AG04450 (cell line): ENCODE measurements around the gene ANXA6. TPM values are rescaled to one million over a fixed set of nuclear protein-coding genes. Genes with fewer than 3 reads are reported as not detected.
"Not testable (repeated sequence)": the region's sequence is repeated elsewhere in the genome, so short reads cannot be mapped to it uniquely, and the experiment has no call there.

Experiments used
- CTCF ChIA-PET: fragments of 300-600, 350-600 bp; formaldehyde crosslinking; extraction: SDS; loops from one replicate; lab custom pipeline; 2022; ENCODE audit warnings: antibody characterized with exemption, inconsistent platforms; lab: Charles Lee
- POLR2A ChIA-PET: fragments of 350-600 bp; formaldehyde crosslinking; extraction: SDS; loops from one replicate; lab custom pipeline; 2021; ENCODE audit warnings: antibody characterized with exemption, inconsistent platforms; lab: Yijun Ruan, JAX
- DNase-seq: peaks from one replicate; pipeline ENCODE4 v3.0.0-alpha.2; 2011; ENCODE audit warnings: low read depth, low spot score
- H3K27ac ChIP-seq: one replicate; pipeline ENCODE4 v1.5.1; 2012; ENCODE audit warnings: low read depth, low read length, control low read depth
- H3K27me3 ChIP-seq: one replicate; pipeline ENCODE4 v1.6.0; 2012; ENCODE audit warnings: low read length; ENCODE audit not compliant: control insufficient read depth, insufficient read depth
- H3K4me3 ChIP-seq: 2 replicates; pipeline ENCODE4 v1.5.1; 2011; ENCODE audit warnings: mild to moderate bottlenecking, low read depth, low read length, control low read depth
- H3K9me3 ChIP-seq: 2 replicates; pipeline ENCODE4 v1.5.1; 2012; ENCODE audit warnings: low read length; ENCODE audit not compliant: control insufficient read depth, insufficient read depth
- CTCF ChIP-seq: IDR thresholded peaks from 2 replicates; pipeline ENCODE4 v1.5.1; 2011; ENCODE audit warnings: low read depth, low read length, control low read depth, inconsistent platforms
- polyA plus RNA-seq: library from polyadenylated mRNA; depleted of rRNA; stranded (reverse); fragments of >200 nt; gene quantifications from 2 replicates; pipeline ENCODE4 v1.2.3, GENCODE V29; 2011

Gene ANXA6
- polyA plus RNA-seq, 1 experiment = 502 TPM

DNA sequence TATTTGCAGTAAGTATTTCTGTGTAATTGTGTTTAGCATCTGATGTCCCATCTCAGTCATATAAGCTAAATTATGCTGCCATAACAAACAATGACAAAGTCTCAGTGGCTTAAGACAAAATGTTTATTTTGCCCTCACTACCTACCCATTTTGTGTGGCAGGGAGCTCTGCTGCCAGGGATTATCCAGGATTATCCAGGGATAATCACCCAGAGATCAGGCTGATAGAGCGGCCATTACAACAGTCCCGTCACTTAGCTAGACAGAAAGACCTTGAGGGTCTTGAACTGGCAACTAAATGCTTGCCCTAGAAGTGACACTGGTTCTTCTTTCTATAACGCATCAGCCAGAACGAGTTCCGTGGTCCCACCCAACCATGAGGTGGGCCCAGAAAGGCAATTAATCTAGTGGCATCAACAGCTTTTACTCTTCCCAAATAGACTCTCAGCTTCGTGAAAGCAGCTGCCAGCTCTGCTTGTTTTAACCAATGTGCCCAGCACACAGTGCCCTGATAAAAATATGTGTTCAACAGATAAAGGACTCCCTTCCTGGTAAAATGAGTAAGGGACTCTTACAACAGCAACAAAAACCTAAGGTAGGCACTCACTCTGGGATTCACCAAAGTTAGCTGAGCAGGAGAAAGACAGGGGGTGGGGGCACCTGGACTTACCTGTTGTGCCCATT lies 43.5 kb upstream of the ANXA6 start:
- Histone ChIP-seq H3K9me3 (no peaks in the 10 kb centered on the region; the same call in 1 of the 2 replicates), H3K27me3 (no peaks in the 10 kb centered on the region), H3K4me3 (no peak overlapping the region), H3K27ac (no peak overlapping the region)
- POLR2A ChIA-PET = no interaction called here
- no peak for DNase-seq
- no peak for TF ChIP-seq CTCF
- CTCF ChIA-PET = interaction anchor here (0.6 kb wide), 1 partner anchor 20 kb away, joined by 3 read pairs; no protein-coding TSS in a partner anchor

DNA sequence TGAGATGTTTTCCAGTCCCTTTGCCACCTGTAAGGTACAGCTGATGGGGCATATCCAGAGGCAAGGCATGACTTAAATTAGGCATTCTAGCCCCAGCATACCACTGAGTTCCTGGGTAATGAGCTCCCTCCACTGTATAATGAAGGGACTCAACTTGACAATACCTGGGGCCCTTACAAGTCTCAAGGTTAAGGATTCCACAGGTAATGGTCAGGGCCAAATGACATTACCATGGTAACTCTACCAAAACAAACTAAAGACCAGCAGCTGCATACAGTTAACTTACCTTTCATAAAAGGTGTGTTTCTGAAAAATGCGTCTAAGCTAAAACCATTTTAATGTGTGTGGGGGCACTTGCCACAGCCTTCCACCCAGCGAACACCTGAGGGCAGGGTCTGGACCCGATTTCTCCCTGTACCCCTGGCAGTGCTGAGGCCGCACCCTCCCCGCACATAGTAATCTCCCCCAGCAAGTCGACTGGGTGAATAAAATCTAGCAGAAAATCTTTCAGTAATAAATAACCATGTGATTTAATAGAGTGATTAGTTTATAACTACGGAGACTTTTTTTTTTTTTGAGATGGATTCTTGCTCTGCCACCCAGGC lies 42.1 kb upstream of the ANXA6 start:
- H3K9me3 ChIP-seq = no peaks in the 10 kb centered on the region
- TF ChIP-seq CTCF = no peak
- CTCF ChIA-PET = interaction anchor here (1.1 kb wide), 1 partner anchor 35 kb away, joined by 3 read pairs; no protein-coding TSS in a partner anchor
- POLR2A ChIA-PET = no interaction called here
- no peaks in the 10 kb centered on the region for H3K27me3 ChIP-seq
- H3K4me3 ChIP-seq = no peak overlapping the region
- no peak overlapping the region for H3K27ac ChIP-seq
- no peak for DNase-seq

DNA sequence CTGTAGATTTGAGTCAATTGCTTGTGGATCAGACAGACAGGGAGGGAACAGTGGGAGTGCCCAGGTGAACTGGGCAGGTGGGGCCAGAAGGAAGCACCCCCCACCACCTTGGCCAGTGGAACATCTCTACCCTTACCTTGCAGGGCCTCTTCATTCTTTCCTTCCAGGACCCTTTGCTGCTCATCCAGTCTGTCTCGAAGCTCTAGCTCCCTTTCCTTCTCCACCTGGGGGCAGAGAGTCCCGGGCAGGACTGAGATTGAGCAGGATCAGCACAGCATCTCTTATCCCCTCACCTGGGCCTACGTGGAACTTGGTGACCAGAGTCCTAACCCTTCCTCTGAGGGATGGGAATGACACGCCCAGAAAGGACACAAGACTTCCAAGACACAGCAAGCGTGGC lies 41.3 kb upstream of the ANXA6 start:
- no peaks in the 10 kb centered on the region for H3K27me3 ChIP-seq
- POLR2A ChIA-PET = no interaction called here
- H3K4me3 ChIP-seq = no peak overlapping the region
- no peak overlapping the region for H3K27ac ChIP-seq
- H3K9me3 ChIP-seq = no peaks in the 10 kb centered on the region
- no peak for DNase-seq
- no peak for TF ChIP-seq CTCF
- CTCF ChIA-PET = interaction anchor here (1.1 kb wide), 1 partner anchor 34 kb away, joined by 3 read pairs; no protein-coding TSS in a partner anchor

GRCh38 chr5:151197291-151197600 lies 39.7 kb upstream of the ANXA6 start:
- H3K9me3 ChIP-seq, H3K27me3 ChIP-seq, DNase-seq, CTCF ChIA-PET, H3K4me3 ChIP-seq, POLR2A ChIA-PET, H3K27ac ChIP-seq: not testable (repeated sequence)

GRCh38 chr5:151196556-151197290 lies 39.1 kb upstream of the ANXA6 start:
- no peaks in the 10 kb centered on the region for H3K9me3 ChIP-seq
- no peak overlapping the region for H3K4me3 ChIP-seq
- DNase-seq = no peak
- no peaks in the 10 kb centered on the region for H3K27me3 ChIP-seq
- CTCF ChIA-PET = no interaction called here
- H3K27ac ChIP-seq = no peak overlapping the region
- POLR2A ChIA-PET = no interaction called here
- no peak for TF ChIP-seq CTCF
